ENCODE data around the gene TWNK.

- no peak for TF ChIP-seq MYC (IDR thresholded peaks at IDR 0.05; ENCODE audit: low read depth, low read length)
- no peak for TF ChIP-seq CTCF (IDR thresholded peaks at IDR 0.05; ENCODE audit: low read depth, low read length)
- TF ChIP-seq POLR2A (IDR thresholded peaks at IDR 0.05; ENCODE audit: extremely low read depth, insufficient read length), result no peak
Observed at GRCh38 chr10:101035916-101036702, 48.8 kb downstream of the TWNK start.
